ENCODE results near the gene IL1RAPL1.
"Not testable (repeated sequence)": the region's sequence is repeated elsewhere in the genome, so short reads cannot be mapped to it uniquely, and the experiment has no call there.

The IL1RAPL1 gene

DNA sequence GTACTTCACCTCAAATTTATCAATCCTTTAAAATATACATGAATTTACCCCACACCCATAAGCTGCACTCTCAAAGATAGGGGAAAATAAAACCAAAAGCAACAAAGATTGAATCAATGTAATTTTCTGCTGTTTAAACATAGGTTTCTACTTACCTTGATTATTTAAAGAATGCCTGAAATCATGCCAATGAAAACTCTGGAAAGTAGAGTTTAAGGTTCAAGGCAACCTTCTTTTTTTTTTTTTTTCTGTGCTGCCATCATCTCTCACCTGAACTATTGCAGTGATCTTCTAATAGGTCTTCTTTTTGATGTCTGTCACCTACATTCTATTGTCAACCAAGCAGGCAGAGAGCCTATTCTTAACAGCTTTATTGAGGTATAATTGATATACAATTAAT lies 682.1 kb downstream of the IL1RAPL1 start:
- no peak for DNase-seq (ENCODE audit: low spot score)

DNA sequence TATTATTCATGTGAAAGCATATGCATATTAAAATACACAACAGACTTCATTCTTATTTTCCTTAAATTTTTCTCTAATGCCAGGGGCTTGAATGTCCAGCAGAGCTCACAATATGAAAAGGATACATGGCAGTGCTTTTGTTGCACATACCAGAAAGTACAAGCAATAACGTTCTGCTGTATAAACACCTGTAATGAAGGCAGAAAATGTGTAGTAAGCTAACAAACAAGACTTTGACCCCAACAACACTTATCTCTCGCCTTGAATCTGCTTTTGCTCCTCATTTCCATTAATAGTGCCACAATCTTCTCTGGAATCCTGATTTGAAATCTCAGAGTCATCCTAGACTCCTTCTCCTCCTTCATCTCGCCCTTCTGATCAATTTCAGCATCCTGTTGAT lies 687.3 kb downstream of the IL1RAPL1 start:
- DNase-seq (ENCODE audit: low spot score) = no peak

DNA sequence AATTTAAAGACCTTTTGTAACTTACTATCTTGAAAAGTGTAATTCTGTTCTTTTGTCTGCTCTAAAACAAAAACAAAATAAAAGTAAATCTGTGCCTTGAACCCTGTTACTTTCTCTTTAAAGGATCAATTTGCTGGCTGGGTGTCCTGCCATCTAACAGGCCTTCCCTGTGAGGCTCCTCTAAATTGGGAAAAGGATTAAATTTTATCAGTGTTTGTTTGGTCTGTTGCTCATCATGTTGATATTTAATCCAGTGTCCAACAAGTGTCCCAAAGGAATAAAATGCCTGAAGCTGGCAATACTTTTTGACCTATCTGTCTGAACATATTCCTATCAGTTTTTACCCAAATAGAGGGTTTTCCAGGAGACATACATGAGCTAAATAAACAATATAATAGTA lies 688.7 kb downstream of the IL1RAPL1 start:
- no peak for DNase-seq (ENCODE audit: low spot score)

DNA sequence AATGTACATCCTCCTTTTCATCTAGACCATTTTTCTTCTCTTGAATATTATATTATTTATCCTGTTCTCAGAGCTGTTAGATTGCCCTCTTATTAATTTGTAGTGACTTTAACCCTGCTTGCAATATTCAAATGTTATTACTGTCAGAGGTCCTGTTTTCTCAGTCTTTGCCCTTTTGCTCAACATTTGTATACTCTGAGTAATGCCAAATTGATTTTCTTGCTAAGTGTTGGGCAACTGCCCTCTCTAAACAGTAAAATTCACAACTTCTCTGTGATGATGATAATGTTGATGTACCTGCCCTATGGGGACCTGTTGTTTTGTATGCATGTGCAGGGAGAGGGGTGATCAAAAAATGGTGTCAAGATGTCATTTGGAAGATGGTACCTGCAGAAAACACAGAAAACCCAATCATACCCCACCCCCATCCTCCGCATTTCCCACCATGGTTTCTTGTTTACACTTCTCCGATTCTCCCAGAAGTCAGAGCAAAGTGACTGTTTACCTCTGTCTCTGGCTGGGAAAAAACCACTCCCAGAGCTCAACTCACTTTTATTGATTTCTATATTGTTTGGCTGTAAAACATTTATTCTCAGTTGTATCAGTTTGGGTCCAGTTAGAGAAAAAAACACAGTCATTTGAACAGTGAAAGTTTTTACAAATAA lies 694.0 kb downstream of the IL1RAPL1 start:
- no peak for DNase-seq (ENCODE audit: low spot score)

DNA sequence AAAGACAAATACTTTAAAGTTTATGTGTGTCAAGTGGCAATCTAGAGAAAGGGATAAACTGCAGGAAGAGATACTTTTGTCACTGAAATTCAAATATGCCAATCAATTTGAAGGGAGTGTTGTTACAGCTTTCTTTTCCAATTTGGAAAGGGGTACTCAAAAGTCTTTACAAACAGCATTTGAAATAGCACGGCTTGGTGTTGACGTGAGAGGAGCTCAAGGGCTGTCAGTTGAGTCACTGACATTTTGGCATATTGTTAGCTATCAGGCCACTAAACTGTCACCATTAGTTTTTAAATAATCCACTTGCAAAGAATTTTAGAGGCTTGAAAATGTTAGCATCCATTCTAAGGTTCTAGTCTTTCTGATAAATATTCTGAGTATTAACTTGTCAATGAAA lies 698.4 kb downstream of the IL1RAPL1 start:
- no peak for DNase-seq (ENCODE audit: low spot score)

DNA sequence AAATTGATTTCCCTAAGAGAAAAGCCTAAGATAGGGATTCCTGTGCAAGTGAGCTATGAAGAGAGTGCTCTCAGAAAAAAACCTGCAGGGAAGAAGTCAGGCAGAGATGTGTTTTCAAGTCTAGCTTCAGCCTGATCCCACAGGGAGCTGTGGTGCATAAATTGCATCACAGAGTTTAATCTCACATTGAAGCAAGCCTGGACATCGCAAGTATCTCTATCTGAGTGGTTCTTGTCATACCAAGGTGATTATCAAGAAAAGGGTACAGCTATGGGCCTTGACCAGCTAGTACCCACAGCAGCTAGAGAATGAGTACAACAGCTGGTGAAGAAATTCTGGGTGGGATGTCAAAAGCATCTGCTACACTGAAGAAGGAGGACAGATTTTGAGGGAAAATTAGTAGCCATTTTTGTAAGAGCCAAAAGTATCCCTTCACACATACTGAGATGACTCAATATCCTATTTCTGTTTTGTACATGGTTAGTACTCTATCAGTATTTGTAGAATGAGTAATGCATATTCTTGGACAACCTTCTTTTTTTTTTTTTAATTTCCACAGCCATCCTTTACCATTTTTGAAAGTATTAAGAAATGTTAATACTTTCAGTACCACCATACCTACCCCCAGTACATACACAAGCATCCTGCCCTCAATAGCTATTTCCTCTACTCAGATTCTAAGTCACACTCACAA lies 708.9 kb downstream of the IL1RAPL1 start:
- no peak for DNase-seq (ENCODE audit: low spot score)

DNA sequence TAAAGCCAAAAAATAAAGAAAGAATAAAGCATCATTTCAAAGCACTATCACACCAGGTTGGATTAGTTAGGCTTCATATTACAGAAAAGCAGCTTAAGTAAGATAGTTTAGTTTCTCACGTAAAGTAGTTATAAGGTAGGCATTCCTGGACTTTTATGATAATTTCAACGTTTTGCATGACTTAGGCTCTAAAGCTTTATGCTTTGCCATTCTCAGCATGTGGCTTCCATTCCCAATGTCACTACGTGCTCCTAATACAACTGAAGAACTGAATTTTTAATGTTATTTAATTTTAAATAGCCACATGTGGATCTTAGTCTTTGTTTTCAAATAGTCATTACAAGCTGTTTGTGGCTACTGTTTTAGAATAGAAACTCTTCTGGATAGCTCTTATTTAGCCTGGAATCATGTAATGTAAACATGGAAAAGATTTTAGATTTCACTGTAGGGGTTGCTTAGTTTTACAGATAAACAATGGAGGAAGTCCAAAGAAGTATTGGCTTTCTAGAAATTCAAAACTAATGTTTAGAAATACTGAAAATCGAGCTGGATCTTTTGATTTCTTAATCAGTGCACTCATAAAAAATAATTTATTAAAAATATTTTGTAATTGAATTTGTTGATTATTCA lies 710.0 kb downstream of the IL1RAPL1 start:
- DNase-seq (ENCODE audit: low spot score) = no peak

DNA sequence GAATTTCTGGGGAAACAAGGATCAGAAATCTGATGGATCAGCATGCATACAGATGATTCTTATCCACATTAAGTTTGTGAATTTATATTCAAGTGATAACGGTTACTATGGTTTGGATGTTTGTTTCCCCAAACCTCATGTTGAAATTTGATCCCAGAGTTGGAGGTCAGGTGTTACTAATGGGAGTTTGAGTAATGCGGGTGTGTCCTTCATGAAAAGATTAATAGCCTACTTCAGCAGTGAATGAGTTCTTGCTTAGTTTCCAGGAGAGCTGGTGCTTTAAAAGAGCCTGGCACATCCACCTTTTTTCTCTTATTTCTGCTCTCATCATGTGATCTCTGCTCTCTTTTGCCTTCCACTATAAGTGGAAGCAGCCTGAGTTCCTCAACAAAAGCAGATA lies 712.4 kb downstream of the IL1RAPL1 start:
- DNase-seq (ENCODE audit: low spot score) = no peak

DNA sequence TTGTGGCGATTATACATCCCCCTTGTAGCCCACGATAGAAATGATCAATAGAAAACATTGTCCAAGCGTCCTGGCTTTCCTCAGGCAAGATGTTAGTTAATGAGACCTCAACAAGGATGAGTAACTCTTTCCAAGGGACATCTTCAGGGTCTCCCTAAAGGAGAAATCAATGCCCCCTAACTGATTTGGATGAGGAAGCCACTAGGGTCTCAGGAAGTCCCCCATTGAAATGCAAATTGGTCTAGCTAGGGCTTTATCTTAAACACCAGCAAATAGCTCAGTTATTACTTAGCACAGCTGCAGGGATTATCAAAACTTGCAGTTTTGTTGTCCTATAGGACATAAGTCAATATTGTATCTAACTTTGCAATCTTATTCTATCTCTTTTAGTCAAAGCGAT lies 721.5 kb downstream of the IL1RAPL1 start:
- DNase-seq (ENCODE audit: low spot score) = no peak

DNA sequence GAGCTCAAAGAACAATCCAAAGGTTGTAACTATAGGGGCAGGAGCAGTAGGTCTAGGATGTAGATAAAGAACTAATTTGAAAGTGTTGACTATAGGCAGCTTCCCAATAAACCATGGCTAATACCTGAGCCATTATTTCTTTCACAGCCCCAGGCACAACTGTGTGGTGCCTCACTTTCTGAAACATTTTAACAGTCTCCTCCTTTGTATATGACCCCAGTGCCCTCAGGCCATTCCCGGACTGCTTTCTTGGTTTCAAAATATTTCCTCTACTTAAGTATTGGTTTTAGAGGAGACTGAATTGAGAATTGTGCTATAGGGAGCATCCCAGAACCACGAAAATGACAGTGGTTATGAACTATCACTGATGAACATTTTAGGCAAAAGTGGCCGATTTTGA lies 728.7 kb downstream of the IL1RAPL1 start:
- no peak for DNase-seq (ENCODE audit: low spot score)

DNA sequence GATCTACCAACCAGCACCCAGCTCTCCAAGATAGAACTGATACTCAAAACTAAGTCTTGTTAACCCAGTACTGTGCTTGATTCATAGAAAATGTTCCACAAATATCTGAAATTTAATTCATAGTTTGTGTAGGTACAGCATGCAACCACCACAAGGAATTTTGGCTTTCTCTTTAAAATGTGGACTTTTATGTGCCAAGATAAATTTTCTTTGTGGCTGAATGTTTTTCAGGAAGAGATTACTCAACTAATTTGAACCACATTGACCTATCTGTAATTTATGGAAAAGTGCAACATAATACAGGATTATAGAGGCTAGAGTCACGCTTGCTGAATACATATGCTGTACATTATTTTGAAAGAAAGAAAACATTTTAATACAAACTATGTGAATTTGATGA lies 730.8 kb downstream of the IL1RAPL1 start:
- DNase-seq (ENCODE audit: low spot score) = no peak

DNA sequence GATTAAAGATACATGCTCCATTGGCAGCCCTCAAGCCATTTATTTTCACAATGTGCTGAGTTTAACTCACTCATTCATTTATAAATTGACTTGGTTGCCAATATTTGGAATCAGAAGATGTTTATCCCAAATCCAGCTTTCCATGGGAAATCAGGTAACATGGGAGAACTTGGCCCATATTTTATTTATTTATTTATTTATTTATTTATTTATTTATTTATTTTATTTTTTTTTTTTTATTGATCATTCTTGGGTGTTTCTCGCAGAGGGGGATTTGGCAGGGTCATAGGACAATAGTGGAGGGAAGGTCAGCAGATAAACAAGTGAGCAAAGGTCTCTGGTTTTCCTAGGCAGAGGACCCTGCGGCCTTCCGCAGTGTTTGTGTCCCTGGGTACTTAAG lies 745.2 kb downstream of the IL1RAPL1 start:
- DNase-seq (ENCODE audit: low spot score) = not testable (repeated sequence)

DNA sequence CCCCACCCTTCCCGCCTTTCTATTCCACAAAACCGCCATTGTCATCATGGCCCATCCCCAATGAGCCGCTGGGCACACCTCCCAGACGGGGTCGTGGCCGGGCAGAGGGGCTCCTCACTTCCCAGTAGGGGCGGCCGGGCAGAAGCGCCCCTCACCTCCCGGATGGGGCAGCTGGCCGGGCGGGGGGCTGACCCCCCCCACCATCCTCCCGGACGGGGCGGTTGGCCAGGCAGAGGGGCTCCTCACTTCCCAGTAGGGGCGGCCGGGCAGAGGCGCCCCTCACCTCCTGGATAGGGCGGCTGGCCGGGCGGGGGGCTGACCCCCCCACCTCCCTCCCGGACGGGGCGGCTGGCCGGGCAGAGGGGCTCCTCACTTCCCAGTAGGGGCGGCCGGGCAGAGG lies 745.8 kb downstream of the IL1RAPL1 start:
- not testable (repeated sequence) for DNase-seq (ENCODE audit: low spot score)

DNA sequence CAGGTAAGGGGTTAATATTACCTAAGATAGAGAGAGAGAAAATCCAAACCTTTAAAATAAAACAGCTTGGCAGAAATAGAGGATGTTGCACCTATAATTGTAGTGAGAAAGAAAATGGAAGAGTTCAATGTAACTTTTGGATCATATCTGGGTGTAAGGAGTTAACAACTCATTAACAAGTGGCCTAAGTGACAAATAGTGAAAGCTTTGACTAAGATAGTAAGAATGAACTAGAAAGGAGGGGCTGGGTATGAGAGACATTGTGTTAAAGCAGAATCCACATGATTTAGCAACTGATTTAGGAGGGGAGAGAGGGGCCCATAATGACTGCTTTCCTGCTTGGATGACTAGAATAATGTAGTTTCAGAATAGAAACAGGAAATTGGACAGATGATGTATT lies 761.0 kb downstream of the IL1RAPL1 start:
- DNase-seq (ENCODE audit: low spot score) = no peak

DNA sequence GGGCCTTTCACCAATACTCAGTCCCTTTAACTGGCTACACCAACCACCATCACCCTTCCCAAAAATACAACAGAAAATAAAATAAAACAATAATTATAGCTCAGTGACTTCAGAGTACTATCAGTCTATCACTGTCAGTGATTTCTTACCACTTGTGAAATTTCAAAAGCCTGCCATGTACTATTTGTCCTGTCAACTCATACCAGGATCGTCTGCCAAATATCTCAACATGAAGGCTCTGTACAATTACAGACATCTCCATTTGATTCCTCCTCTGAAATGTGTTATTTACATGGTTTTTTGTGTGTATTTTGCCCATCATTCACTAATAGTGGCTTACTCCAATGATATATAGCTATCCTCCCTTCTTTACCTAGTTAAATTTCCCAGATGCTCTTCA lies 772.0 kb downstream of the IL1RAPL1 start:
- DNase-seq (ENCODE audit: low spot score) = no peak

DNA sequence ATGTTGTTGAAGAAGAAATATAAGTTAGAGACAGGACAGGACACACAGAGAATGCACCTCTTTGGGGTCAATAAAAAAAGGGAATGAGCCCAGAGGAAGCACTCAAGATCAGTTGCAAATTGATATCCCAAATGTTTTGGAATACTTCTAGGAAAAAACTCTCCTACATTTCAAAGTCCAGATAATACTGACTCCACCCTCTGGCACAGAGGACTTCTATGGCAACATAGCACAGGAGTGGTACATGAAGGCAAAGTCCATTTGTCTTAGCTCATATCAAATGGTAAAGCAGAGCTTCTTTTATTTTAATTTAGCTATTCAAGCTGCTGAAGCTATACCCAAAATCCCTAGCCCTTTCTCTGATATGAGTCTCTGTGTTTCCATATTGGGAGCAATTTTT lies 787.5 kb downstream of the IL1RAPL1 start:
- DNase-seq (ENCODE audit: low spot score) = not testable (repeated sequence)

DNA sequence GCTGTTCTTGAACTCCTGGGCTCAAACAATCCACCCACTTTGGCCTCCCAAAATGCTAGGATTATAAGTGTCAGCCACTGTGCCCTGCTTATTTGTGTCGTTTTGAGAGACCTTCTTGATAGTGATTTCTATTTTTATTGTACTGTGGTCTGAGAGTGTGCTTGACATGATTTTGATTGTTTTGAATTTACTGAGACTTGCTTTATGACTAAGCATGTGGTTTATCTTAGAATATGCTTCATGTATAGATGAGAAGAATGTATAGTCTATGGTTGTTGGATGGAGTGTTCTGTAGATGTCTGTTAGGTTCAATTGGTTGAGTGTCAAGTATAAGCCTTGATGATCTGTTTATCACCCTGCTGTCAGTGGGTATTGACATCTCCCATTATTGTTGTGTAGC lies 789.3 kb downstream of the IL1RAPL1 start:
- DNase-seq (ENCODE audit: low spot score) = no peak

DNA sequence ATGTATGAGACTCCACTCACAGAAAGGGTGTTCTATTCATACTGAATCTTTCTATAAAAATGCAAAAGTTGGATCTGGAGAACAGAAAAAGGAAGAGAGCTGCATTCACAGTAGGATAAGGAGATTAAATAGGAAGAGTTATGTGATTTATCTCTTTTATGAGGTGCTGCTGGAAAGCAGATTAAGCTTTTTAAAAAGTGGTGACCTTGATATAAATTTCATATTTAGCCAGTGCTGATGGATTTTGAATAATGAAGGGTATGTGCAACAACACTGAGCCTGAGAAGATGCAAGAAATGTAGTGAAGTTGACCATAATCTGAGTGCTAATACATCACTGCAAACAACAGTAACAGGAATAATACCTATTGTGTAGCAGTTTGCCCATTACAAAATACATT lies 795.6 kb downstream of the IL1RAPL1 start:
- no peak for DNase-seq (ENCODE audit: low spot score)

DNA sequence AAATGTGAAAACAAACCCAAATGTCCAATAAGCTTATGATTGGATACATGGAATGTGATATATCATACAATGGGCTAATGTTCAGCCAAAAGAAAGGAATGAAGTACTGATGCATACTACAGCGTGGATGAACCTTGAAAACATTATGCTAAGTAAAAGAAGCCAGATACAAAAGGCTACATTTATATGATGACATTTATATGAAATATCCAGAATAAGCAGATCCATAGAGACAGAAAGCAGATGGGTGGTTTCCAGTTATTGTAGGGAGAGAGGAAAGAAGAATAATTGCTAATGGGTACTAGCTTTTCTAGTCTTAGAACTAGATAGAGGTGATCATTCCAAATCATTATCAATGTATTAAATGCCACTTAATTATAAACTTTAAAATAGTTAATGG lies 801.3 kb downstream of the IL1RAPL1 start:
- no peak for DNase-seq (ENCODE audit: low spot score)

DNA sequence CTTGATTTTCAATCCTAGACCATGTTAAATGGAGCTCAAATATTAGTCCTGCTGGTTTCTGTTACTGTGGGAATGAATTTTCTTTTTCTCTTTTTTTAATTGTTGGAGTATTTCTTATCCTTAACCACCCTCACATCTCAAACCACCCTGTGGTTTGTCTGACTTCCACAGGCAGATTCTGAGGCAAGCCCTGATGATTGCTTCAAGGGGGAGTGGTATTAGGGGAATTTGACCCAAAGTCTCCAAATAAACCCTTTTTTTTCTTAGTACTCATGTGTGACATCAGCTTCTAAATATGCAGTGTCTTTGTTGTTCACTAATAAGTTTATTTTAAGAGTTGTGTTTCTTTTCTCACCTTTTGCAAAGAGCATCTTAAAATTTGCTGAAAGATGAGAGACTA lies 810.3 kb downstream of the IL1RAPL1 start:
- DNase-seq (ENCODE audit: low spot score) = no peak

DNA sequence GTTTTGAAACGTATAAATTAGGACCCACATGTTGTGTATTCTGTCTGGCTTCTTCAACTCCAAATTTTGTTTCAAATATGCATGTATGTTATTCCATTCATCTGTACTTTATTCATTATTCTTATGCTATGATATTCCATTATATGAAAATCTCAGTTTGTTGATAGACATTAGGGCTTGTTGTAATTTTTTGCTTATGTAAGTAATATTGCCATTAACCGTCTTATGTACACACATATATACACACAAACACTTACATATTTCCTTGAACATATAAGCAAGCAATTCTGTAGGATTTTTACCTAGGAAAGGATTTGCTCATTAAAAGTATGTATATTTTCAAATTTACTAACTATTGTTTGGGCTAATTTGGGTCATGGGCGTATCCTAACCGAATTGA lies 820.1 kb downstream of the IL1RAPL1 start:
- no peak for DNase-seq (ENCODE audit: low spot score)

DNA sequence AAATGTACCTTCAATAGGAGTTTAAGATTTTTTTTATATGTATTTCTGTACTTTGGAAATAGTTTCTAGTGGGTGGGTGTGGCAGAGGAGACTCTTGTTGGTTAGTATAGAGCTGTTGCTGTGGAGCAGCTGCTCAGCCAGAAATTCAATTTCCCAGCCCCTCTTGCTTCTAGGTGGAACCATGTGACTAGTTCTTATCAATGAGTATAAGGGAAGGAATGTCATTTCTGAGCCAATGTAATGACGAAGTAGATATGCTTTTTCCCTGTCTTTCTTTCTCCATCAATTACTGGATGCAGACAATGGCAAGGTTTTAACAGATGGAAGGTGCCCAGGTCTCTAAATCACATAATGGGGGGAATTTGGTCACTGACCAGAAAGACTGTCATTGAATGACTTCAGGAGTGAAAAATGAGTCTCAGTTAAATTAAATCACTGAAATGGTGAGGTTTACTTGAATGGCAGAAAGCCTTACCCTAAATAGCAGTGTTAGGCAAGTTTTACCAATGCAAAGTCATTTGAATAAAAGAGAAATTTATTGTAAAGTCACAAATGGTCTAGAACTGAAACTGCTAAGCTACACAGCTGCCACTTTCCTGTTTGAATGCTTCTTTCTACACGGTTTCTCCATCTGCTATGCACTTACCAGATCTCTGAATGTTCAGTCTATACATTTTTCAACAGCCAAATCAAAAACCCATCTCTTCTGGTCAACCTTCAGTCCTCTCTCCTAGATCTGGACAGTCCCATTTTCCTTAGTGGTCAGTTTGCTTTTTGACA lies 832.7 kb downstream of the IL1RAPL1 start:
- DNase-seq (ENCODE audit: low spot score) = no peak

DNA sequence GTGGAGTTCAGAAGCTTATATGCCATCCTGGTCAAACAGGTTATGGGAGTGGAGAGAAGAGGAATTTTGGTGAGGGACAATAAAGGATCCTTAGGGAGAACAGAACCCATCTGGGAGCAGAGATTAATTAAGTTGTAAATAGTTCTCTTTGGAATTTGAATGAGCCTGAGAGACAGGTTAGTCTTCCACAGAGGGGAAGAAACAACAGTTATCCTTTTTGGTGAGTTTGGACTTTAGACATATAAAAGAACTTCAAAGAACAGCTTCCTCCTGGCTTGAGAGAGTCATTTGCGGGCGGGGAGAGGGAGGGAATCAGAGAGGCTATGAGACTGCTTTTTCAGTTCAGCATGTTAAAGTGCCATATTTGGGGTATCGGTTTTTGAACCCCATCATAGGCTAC lies 834.8 kb downstream of the IL1RAPL1 start:
- no peak for DNase-seq (ENCODE audit: low spot score)

All from Ammon's horn (tissue), 1 donor.